NCI-H1105 treated with DMSO at 0.1 percent for 48 hours (cell line): ENCODE data around the gene ZNF410.

ENCODE experiments used
- DNase-seq: peaks from one replicate; lab custom pipeline; 2025; lab: John Stamatoyannopoulos, UW

ZNF410 gene

GRCh38 chr14:73949752-73950734 is 63.4 kb downstream of the ZNF410 start, which contains the start of the genes COQ6 and FAM161B:
Gene COQ6 (plus strand): TSS chr14:73950302. CDS start chr14:73950333, 31 bp downstream.
Gene FAM161B (minus strand): TSS chr14:73950094. CDS start chr14:73950026, 68 bp downstream.
- DNase-seq = peak; percentile 98

GRCh38 chr14:73953731-73954130 is 67.1 kb downstream of the ZNF410 start:
- DNase-seq = no peak

GRCh38 chr14:73955674-73956073 is 69.0 kb downstream of the ZNF410 start:
- DNase-seq = no peak

- no peak for DNase-seq
Measured at GRCh38 chr14:73958591-73958990, 71.9 kb downstream of the ZNF410 start.

- no peak for DNase-seq
Measured at GRCh38 chr14:73961192-73961591, 74.5 kb downstream of the ZNF410 start.

GRCh38 chr14:73965216-73965615 is 78.6 kb downstream of the ZNF410 start:
- no peak for DNase-seq

GRCh38 chr14:73968885-73969284 is 82.2 kb downstream of the ZNF410 start:
- DNase-seq = no peak

- DNase-seq = peak; percentile 41
Measured at GRCh38 chr14:73973497-73973896, 86.8 kb downstream of the ZNF410 start.

- no peak for DNase-seq
Measured at GRCh38 chr14:73976125-73976524, 89.5 kb downstream of the ZNF410 start.

GRCh38 chr14:73977896-73978295 is 91.2 kb downstream of the ZNF410 start:
- no peak for DNase-seq
